ENCODE measurements around the gene LAMC3. TPM values are rescaled to one million over a fixed set of nuclear protein-coding genes. Genes with fewer than 3 reads are reported as not detected.

LAMC3 gene
- total RNA-seq, 8 experiments from 2014 or later, result 0.05 to 96.7 (median 0.35) TPM; not detected in 1

DNA sequence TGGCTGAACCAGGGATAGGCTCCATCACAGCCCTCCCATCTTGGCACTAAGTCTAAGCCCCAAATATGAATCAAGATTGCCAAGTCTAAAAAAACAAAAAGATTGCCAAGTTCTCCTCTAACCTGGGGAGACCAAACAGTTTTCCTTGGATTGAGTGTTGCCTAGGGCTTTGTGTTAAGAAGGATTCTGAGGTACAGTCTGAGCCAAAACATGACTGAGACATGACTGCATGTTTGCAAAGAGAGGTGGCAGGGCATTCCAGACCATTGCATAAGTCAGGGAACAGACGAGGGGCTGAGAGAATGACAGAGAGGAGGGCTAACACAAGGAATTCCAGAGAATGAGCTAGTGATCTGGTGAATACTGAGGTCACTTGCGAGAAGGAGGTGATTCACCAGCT is 11.4 kb downstream of the LAMC3 start:
- Histone ChIP-seq H3K27ac (peak overlapping the region; percentile 7 to 28), H3K4me1 (replicated peaks in 1 of 2) (no peaks in the 10 kb centered on the region), H3K4me3 (no peak overlapping the region)
- WGBS, 10 experiments, result 0 to 55% (median 30%) methylated on average over 2 of the region's 2 CpGs; no CpG with 5 or more reads in 5 of the 10 experiments
- in situ Hi-C loops (cut with MboI; ENCODE audit: low pct_unique_long_range_greater_than_20kb in 2 of 9, low sequenced_read_pairs in 9 of 9, unreplicated experiment in 9 of 9), result no loop called here
- ATAC-seq (replicated peaks in 6 of 8), result peak in 2 of 8 experiments; percentile 32 to 67

DNA sequence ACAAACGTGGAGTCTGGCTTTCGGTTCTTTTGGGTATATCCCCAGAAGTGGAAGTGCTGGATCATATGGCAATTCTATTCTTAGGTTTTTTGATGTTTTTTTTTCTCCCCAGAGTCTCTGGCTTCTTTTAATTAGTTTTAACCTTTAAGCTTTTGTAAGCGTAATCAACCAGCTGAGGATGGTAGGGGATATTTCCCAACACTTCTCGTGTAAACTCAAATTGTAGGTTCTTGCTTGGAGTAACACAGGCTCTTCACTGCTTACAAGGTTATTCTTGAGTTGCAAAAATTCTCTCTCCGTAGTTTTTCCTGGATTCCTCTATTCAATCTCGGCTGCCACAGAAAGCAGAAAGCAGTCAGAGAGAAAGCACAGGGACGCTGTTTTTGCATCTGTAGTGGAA is 11.9 kb downstream of the LAMC3 start:
- H3K27ac ChIP-seq, result peak overlapping the region; percentile 7 to 28
- in situ Hi-C loops (cut with MboI; ENCODE audit: low pct_unique_long_range_greater_than_20kb in 2 of 9, low sequenced_read_pairs in 9 of 9, unreplicated experiment in 9 of 9), result no loop called here
- no peak overlapping the region for H3K4me3 ChIP-seq
- no peak for ATAC-seq (replicated peaks in 6 of 8)
- 2 to 100% (median 72%) methylated on average over 1 to 7 of the region's 7 CpGs for WGBS, 10 experiments
- no peaks in the 10 kb centered on the region for H3K4me1 ChIP-seq (replicated peaks in 1 of 2)

DNA sequence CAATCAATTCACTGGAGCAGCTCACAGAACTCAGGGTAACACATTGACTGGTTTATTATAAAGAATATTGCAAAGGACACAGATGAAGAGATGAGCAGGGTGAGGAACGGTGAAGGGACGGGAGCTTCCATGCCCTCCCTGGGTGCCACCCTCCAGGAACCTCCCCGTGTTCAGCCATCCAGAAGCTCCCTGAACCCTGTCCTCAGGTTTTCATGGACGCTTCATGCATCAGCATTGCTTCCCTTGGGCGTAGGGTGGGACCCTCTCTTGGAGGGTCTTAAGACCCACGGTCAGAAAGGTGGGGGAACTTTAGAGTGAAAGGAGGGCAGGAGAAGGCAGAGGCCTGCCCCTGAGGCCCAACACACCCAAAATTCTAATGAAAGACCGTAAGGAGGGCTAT is 12.8 kb downstream of the LAMC3 start:
- Histone ChIP-seq H3K4me3 (no peak overlapping the region), H3K4me1 (replicated peaks in 1 of 2) (no peaks in the 10 kb centered on the region), H3K27ac (peak overlapping the region; percentile 41 to 46)
- ATAC-seq (replicated peaks in 6 of 8), result no peak
- 60 to 83% (median 70%) methylated on average over 1 to 4 of the region's 7 CpGs; no CpG with 5 or more reads in 5 of the 10 experiments for WGBS, 10 experiments
- in situ Hi-C loops (cut with MboI; ENCODE audit: low pct_unique_long_range_greater_than_20kb in 2 of 9, low sequenced_read_pairs in 9 of 9, unreplicated experiment in 9 of 9), result no loop called here

DNA sequence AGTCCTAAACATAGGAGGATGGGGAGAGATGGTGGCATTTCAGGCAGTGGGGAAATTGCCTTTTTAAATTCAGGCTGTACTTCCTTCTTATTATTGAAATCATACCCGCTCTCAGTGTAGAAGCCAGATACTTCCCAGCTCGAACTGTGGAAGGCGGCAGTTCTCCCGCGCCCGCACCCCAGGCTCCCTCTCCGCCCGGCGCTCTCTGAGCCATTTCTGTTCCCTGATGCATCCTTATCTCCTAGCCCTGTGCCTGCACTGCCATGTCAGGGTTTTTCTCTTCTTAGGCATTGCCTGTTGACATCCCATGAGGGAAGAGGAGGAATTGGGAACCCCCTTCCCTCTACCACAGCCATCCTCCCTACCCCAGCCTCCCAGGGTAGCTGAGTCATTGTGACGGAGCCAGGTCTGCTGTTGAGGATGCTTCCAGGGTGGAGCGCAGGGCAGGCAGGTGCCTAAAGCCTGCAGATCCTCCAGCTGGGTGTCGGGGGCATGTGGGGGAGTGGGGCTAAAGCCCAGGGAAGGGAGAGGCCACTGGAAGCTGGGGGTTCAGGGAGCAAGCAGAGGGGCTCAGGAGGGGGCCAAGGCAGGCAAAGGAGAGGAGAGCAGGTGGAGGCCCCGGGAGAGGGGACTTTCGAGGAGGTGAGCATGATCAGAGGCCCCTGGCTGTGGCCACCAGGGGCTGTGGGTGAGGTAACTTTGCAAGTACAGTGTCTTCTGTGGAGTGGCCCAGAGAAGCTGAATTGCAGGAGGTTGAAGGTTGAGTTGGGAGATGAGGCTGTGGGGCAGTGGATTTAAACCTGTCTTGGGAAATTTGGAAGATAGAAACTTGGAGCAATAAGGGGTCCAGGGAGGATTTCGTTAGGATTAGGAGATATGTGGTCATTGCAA is 16.2 kb downstream of the LAMC3 start:
- Histone ChIP-seq H3K27ac (peak overlapping the region; percentile 30 to 43), H3K4me1 (replicated peaks in 1 of 2) (no peaks in the 10 kb centered on the region), H3K4me3 (no peak overlapping the region)
- ATAC-seq (replicated peaks in 6 of 8), result peak in 1 of 8 experiments; percentile 16
- 64 to 80% (median 74%) methylated on average over 1 to 6 of the region's 15 CpGs; no CpG with 5 or more reads in 7 of the 10 experiments for WGBS, 10 experiments
- in situ Hi-C loops (cut with MboI; ENCODE audit: low pct_unique_long_range_greater_than_20kb in 2 of 9, low sequenced_read_pairs in 9 of 9, unreplicated experiment in 9 of 9), result loop anchor here in 2 of 9 experiments (25.0 kb wide), 2 partner anchors 163 to 313 kb away; no protein-coding TSS in a partner anchor

DNA sequence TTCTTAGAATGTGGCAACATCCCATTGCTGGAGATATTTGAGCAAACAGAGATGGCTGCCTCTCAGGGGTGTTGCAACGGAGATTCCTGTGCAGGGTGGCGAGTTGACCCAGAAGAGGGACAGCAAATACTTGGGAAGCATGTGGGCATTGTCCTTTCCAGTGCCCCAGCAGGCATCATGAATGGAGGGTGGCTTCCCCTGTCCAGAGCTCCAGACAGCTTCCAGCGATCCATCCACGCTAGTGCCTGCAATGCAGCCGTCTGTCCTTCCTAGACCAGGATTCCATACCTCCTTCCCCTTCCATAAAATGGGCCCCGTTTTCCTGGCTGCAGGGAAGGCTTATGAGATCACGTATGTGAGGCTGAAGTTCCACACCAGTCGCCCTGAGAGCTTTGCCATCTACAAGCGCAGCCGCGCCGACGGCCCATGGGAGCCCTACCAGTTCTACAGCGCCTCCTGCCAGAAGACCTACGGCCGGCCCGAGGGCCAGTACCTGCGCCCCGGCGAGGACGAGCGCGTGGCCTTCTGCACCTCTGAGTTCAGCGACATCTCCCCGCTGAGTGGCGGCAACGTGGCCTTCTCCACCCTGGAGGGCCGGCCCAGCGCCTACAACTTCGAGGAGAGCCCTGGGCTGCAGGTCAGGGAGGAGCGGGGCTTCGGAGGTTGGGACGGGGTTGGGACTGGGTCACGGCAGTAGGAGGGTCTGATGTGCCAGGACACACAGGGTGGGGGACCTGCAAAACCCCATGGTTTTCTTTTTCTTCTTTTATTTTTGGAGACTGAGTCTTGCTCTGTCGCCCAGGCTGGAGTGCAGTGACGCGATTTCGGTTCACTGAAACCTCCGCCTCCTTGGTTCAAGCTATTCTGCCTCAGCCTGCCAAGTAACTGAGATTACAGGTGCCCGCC is 17.2 kb downstream of the LAMC3 start:
- Histone ChIP-seq H3K4me1 (replicated peaks in 1 of 2) (peaks cover 0 to 5% of the 10 kb centered on the region in 2 donors), H3K4me3 (no peak overlapping the region), H3K27ac (peak overlapping the region; percentile 41 to 45)
- ATAC-seq (replicated peaks in 6 of 8), result no peak
- in situ Hi-C loops (cut with MboI; ENCODE audit: low pct_unique_long_range_greater_than_20kb in 2 of 9, low sequenced_read_pairs in 9 of 9, unreplicated experiment in 9 of 9), result loop anchor here in 2 of 9 experiments (25.0 kb wide), 2 partner anchors 164 to 314 kb away; no protein-coding TSS in a partner anchor
- 53 to 95% (median 72%) methylated on average over 3 to 19 of the region's 40 CpGs; no CpG with 5 or more reads in 3 of the 10 experiments for WGBS, 10 experiments

DNA sequence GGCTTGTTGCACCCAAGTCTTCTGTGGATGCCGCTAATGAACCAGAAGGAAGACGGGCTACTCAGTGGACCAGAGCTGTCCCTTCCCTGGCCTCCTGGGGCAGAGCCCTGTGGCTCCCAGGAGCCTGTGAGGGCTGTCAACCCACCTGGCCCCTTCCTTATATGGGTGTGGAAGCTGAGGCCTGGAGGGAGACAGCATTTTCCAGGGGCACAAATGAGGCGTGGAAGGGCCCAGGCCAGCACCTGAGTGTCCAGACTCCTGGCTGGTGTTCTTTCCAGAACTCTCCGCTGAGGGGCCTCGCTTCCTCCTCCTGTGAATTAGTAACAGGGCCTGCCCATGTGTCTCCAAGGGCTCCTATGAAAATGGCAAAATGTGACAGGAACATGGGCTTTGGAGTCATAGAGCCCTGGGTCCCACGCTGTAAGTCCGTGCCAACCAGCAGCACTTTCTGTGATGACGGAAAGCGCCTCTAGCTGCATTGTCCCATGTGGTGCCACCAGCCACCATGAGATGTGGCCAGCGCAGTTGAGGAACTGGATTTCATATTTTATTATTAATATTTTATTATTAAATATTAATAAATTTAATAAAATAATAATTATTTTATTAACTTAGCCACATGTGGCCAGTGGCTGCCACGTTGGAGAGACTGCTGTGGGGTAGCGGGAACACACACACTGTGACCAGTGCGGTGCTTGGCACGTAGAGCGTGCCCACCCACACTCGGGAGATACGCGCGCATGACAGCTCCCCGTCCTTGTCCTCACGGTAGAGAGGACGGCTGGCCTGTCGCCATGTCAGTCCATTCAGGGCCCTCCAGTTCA is 18.3 kb downstream of the LAMC3 start:
- no peak overlapping the region for H3K4me3 ChIP-seq
- in situ Hi-C loops (cut with MboI; ENCODE audit: low pct_unique_long_range_greater_than_20kb in 2 of 9, low sequenced_read_pairs in 9 of 9, unreplicated experiment in 9 of 9), result loop anchor here in 2 of 9 experiments (25.0 kb wide), 2 partner anchors 165 to 315 kb away; no protein-coding TSS in a partner anchor
- 81 to 95% (median 90%) methylated on average over 2 to 15 of the region's 23 CpGs; no CpG with 5 or more reads in 3 of the 10 experiments for WGBS, 10 experiments
- H3K27ac ChIP-seq, result peak overlapping the region; percentile 41 to 53
- ATAC-seq (replicated peaks in 6 of 8), result no peak
- H3K4me1 ChIP-seq (replicated peaks in 1 of 2), result peaks cover 0 to 7% of the 10 kb centered on the region in 2 donors

DNA sequence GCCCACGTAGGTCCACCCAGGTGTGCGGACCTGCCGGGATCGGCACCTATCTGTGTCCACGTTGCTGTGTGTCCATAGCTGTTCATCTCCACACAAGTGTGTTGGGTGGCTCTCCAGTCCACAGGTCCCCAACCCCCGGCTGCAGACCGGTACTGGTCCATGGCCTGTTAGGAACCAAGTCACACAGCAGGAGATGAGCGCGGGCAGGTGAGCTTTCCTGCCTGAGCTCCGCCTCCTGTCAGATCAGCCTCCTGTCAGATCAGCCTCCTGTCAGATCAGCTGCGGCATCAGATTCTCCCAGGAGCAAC is 18.9 kb downstream of the LAMC3 start:
- in situ Hi-C loops (cut with MboI; ENCODE audit: low pct_unique_long_range_greater_than_20kb in 2 of 9, low sequenced_read_pairs in 9 of 9, unreplicated experiment in 9 of 9), result loop anchor here in 2 of 9 experiments (25.0 kb wide), 2 partner anchors 166 to 316 kb away; no protein-coding TSS in a partner anchor
- WGBS, 10 experiments, result 85 to 100% (median 95%) methylated on average over 1 to 5 of the region's 11 CpGs; no CpG with 5 or more reads in 5 of the 10 experiments

DNA sequence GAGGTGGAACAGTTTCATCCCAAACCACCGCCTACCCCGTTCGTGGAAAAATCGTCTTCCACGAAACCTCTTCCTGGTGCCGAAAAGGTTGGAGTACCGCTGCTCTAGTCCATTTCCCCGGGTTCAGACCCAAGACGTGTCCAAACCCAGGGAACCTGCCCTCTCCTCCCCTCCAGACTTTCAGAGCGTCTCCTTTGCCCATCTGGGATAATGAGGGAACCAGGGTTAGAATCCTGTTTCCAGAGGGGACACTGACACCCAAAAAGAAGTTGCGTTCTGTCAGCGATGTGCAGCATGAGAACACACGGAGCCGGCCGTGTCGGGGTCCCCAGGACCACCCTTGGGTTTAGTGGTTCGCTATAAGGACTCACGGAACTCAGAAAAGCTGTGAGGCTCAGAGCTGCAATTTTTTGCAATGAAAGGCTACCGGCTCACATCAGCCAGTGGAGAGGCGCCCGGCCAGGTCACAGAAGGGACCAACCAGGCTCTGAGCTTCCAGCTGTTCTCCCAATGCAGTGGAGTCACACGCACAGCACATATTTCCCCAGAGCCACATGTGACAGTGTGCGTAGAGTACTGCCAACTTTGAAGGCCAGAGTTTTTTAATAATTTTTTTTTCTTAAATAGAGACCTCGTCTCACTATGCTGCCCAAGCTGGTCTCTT is 19.4 kb downstream of the LAMC3 start:
- 44 to 88% (median 81%) methylated on average over 1 to 12 of the region's 24 CpGs; no CpG with 5 or more reads in 2 of the 10 experiments for WGBS, 10 experiments
- in situ Hi-C loops (cut with MboI; ENCODE audit: low pct_unique_long_range_greater_than_20kb in 2 of 9, low sequenced_read_pairs in 9 of 9, unreplicated experiment in 9 of 9), result loop anchor here in 2 of 9 experiments (25.0 kb wide), 2 partner anchors 166 to 316 kb away; no protein-coding TSS in a partner anchor
- Histone ChIP-seq H3K4me1 (replicated peaks in 1 of 2) (peaks cover 0 to 7% of the 10 kb centered on the region in 2 donors), H3K4me3 (no peak overlapping the region), H3K27ac (peak overlapping the region in 1 of 2 donors; percentile 53)
- ATAC-seq (replicated peaks in 6 of 8), result no peak

More for the DNA sequence above, 18.9 kb downstream of the LAMC3 start:
- no peak for ATAC-seq (replicated peaks in 6 of 8)
- peak overlapping the region; percentile 36 to 53 for H3K27ac ChIP-seq
- no peak overlapping the region for H3K4me3 ChIP-seq
- peaks cover 0 to 7% of the 10 kb centered on the region in 2 donors for H3K4me1 ChIP-seq (replicated peaks in 1 of 2)

DNA sequence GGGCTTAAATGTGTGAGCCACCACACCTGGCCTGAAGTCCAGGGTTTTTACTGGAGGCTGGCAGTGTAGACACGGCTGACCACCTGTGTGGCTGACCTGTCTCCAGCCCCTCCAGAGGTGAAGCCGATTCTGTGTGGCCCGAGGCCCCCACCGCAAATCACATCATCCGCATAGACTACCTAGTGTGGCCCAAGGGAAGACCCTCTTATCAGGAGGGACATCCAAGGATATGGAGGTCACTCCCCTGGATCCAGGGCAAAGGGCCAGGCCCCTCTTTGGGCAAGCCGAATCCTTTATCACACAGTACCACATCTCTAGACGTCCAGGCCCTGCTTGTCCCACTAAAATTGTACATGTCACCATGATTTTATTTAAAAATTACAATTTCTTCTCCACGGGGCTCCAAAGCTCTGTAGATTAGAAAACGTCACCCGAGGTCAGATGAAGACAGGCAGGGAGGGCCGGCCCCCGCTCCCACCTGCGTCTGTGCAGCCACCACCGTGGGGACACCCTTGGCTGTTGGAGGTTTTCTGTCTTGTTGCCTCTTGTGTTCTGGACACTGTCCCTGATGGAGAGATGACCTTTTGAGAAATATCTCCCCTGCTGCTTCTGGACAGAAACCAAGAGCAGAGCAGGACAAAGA is 20.1 kb downstream of the LAMC3 start:
- 28 to 100% (median 80%) methylated on average over 1 to 8 of the region's 14 CpGs; no CpG with 5 or more reads in 4 of the 10 experiments for WGBS, 10 experiments
- ATAC-seq (replicated peaks in 6 of 8), result no peak
- in situ Hi-C loops (cut with MboI; ENCODE audit: low pct_unique_long_range_greater_than_20kb in 2 of 9, low sequenced_read_pairs in 9 of 9, unreplicated experiment in 9 of 9), result loop anchor here in 2 of 9 experiments (25.0 kb wide), 2 partner anchors 167 to 317 kb away; no protein-coding TSS in a partner anchor
- Histone ChIP-seq H3K4me3 (no peak overlapping the region), H3K27ac (peak overlapping the region; percentile 53 to 68), H3K4me1 (replicated peaks in 1 of 2) (peaks cover 0 to 7% of the 10 kb centered on the region in 2 donors)

DNA sequence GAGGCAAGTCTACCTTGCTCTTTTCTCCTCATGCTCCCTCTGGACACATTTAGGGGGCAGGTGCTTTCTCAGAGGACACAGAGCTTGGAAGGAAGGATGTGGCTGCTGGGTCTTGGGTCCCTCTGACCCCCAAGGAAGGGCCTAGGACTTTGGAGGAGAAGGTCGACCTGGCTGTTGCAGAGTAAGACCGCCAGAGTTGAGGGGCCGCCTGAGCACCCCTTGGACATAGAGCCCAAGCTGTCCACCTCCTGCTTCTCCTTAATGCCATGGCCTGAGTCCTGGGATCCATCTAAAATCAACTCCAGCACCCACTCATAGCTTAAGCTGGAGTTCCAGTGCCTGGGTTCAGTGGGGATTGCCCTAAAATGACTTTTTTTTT is 20.6 kb downstream of the LAMC3 start:
- no peak for ATAC-seq (replicated peaks in 6 of 8)
- H3K4me1 ChIP-seq (replicated peaks in 1 of 2), result peaks cover 0 to 7% of the 10 kb centered on the region in 2 donors
- no peak overlapping the region for H3K4me3 ChIP-seq
- WGBS, 10 experiments, result 20 to 100% (median 100%) methylated on average over 1 of the region's 3 CpGs; no CpG with 5 or more reads in 7 of the 10 experiments
- in situ Hi-C loops (cut with MboI; ENCODE audit: low pct_unique_long_range_greater_than_20kb in 2 of 9, low sequenced_read_pairs in 9 of 9, unreplicated experiment in 9 of 9), result loop anchor here in 2 of 9 experiments (25.0 kb wide), 2 partner anchors 167 to 317 kb away; no protein-coding TSS in a partner anchor
- H3K27ac ChIP-seq, result peak overlapping the region; percentile 53 to 68

Measured in motor neuron (in vitro differentiated cells).